ENCODE data around the gene CLDN10. TPM values are rescaled to one million over a fixed set of nuclear protein-coding genes. Genes with fewer than 3 reads are reported as not detected.

The CLDN10 gene
- total and polyA plus RNA-seq, 2 of the 8 experiments (the other 6 are each of a cell fraction or from before 2014, with no cell fraction given), result 41.2 to 43.6 TPM

- TF ChIP-seq CTCF (IDR thresholded peaks at IDR 0.05; ENCODE audit: control extremely low read depth in 1 of 3, insufficient read depth in 1 of 3, low read depth in 1 of 3, low read length in 3 of 3), result no peak
- TF ChIP-seq GTF2F1 (IDR thresholded peaks at IDR 0.05; ENCODE audit: borderline replicate concordance, low read depth, low read length), result no peak
- no peak for TF ChIP-seq TCF12 (IDR thresholded peaks at IDR 0.05; ENCODE audit: low read depth, low read length)
- TF ChIP-seq PHF8 (conservative IDR thresholded peaks at IDR 0.05; ENCODE audit: low read depth, low read length), result no peak
- no peak for TF ChIP-seq JUND (IDR thresholded peaks at IDR 0.05; ENCODE audit: low read length)
These were observed 40.9 kb downstream of the CLDN10 start (continued) for GRCh38 chr13:95593462-95593861.
